ENCODE data around the gene DOCK4.

DOCK4 gene

DNA sequence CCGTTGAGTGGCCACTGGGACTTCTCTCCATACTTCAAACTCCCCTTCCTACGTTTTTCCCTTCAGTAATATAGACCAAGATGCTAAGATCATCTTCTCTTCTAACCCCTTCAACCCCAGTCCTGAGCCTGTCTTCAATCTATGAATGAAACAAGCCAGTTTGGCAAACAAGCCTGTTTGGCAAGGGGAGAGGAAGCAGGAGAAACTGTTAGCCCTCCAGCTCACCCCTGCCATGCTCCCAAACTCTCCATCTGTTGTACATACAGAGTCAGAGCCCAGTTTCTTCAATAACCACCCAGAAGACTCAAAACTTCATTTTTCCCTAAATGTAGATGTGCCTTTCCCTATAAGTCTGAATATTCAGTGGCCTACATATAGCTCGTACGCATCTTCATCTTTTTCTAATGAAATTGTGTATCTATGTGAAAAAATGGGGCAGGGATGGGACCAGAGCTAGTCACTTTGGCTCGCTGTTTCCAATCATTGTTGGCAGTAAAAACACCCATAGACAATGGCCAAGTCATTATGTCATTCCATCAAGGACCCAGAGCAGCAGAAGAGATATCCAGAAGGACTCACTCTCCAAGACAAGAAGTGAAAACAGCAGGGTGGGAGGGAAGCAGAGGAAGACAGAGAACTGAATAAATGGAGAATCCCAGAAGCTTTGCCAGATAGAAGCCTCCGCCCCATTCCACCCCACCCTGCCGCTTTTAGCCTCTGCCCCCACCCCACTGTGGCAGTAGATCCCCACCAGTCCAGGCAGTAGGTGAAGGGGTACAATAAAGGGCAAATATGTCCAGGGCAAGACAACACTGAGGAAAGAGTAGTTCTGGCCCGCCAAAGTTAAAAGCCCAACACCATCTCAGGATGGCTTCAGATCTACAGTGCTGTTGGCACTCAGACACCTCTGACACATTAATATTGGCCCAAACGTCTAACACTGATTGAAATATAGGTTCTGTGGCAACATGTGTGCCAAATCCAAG is 87.3 kb downstream of the DOCK4 start:
- TF ChIP-seq, protein P1, sequence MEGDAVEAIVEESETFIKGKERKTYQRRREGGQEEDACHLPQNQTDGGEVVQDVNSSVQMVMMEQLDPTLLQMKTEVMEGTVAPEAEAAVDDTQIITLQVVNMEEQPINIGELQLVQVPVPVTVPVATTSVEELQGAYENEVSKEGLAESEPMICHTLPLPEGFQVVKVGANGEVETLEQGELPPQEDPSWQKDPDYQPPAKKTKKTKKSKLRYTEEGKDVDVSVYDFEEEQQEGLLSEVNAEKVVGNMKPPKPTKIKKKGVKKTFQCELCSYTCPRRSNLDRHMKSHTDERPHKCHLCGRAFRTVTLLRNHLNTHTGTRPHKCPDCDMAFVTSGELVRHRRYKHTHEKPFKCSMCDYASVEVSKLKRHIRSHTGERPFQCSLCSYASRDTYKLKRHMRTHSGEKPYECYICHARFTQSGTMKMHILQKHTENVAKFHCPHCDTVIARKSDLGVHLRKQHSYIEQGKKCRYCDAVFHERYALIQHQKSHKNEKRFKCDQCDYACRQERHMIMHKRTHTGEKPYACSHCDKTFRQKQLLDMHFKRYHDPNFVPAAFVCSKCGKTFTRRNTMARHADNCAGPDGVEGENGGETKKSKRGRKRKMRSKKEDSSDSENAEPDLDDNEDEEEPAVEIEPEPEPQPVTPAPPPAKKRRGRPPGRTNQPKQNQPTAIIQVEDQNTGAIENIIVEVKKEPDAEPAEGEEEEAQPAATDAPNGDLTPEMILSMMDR (IDR thresholded peaks at IDR 0.05; ENCODE audit: unreplicated experiment in 3 of 3): no peak
- no peak overlapping the region for H3K4me3 Mint-ChIP-seq
- H3K27ac Mint-ChIP-seq: no peak overlapping the region
- no peaks in the 10 kb centered on the region for H3K36me3 Mint-ChIP-seq (ENCODE audit: low read depth)
- H3K27me3 Mint-ChIP-seq (ENCODE audit: low read depth): no peaks in the 10 kb centered on the region
- H3K9me3 Mint-ChIP-seq: no peaks in the 10 kb centered on the region
- no peaks in the 10 kb centered on the region for H3K4me1 Mint-ChIP-seq

- no peak overlapping the region for H3K4me3 Mint-ChIP-seq
- H3K9me3 Mint-ChIP-seq: no peaks in the 10 kb centered on the region
- no peak overlapping the region for H3K27ac Mint-ChIP-seq
- no peaks in the 10 kb centered on the region for H3K27me3 Mint-ChIP-seq (ENCODE audit: low read depth)
- TF ChIP-seq, protein P1 (IDR thresholded peaks at IDR 0.05; ENCODE audit: unreplicated experiment in 3 of 3): no peak
- no peaks in the 10 kb centered on the region for H3K4me1 Mint-ChIP-seq
- no peaks in the 10 kb centered on the region for H3K36me3 Mint-ChIP-seq (ENCODE audit: low read depth)
These were observed 89.3 kb downstream of the DOCK4 start for GRCh38 chr7:112116894-112117293.

DNA sequence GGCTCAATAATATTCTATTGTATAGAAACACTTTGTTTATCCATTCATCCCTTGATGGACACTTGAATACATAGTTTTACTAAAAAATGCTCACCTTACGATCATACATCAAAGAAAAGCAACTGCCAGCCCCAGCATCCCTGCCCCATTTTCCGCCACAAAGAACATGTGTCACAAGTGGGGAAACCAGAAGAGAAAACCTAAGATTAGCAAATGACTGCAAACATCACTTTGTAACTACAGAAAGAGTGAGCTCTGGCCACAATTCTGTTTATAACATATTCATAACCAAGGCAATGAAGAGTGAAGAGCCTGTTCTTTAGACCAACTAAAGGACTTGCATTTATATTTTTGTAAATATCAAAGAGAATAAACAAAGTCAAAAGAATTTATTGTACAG is 89.8 kb downstream of the DOCK4 start:
- no peak overlapping the region for H3K4me3 Mint-ChIP-seq
- H3K27me3 Mint-ChIP-seq (ENCODE audit: low read depth): no peaks in the 10 kb centered on the region
- TF ChIP-seq, protein P1 (IDR thresholded peaks at IDR 0.05; ENCODE audit: unreplicated experiment in 3 of 3): no peak
- H3K27ac Mint-ChIP-seq: no peak overlapping the region
- H3K9me3 Mint-ChIP-seq: no peaks in the 10 kb centered on the region
- H3K4me1 Mint-ChIP-seq: no peaks in the 10 kb centered on the region
- no peaks in the 10 kb centered on the region for H3K36me3 Mint-ChIP-seq (ENCODE audit: low read depth)

- H3K4me1 Mint-ChIP-seq: no peaks in the 10 kb centered on the region
- H3K36me3 Mint-ChIP-seq (ENCODE audit: low read depth): no peaks in the 10 kb centered on the region
- H3K27ac Mint-ChIP-seq: no peak overlapping the region
- H3K4me3 Mint-ChIP-seq: no peak overlapping the region
- TF ChIP-seq, protein P1 (IDR thresholded peaks at IDR 0.05; ENCODE audit: unreplicated experiment in 3 of 3): no peak
- H3K27me3 Mint-ChIP-seq (ENCODE audit: low read depth): no peaks in the 10 kb centered on the region
- no peaks in the 10 kb centered on the region for H3K9me3 Mint-ChIP-seq
These were observed 90.3 kb downstream of the DOCK4 start for GRCh38 chr7:112115880-112116279.

- H3K9me3 Mint-ChIP-seq: no peaks in the 10 kb centered on the region
- H3K27me3 Mint-ChIP-seq (ENCODE audit: low read depth): no peaks in the 10 kb centered on the region
- H3K27ac Mint-ChIP-seq: no peak overlapping the region
- no peak overlapping the region for H3K4me3 Mint-ChIP-seq
- TF ChIP-seq, protein P1 (IDR thresholded peaks at IDR 0.05; ENCODE audit: unreplicated experiment in 3 of 3): no peak
- H3K4me1 Mint-ChIP-seq: no peaks in the 10 kb centered on the region
- H3K36me3 Mint-ChIP-seq (ENCODE audit: low read depth): no peaks in the 10 kb centered on the region
These were observed 92.2 kb downstream of the DOCK4 start for GRCh38 chr7:112113913-112114575.
